ENCODE measurements around the gene FBXO27. TPM values are rescaled to one million over a fixed set of nuclear protein-coding genes. Genes with fewer than 3 reads are reported as not detected.

The FBXO27 gene
- polyA plus RNA-seq, 2 donors = 10.4 to 20.1 TPM

- H3K4me1 ChIP-seq (ENCODE audit: control insufficient read depth in 2 of 2, insufficient read depth in 2 of 2, low read length in 1 of 2) = no peaks in the 10 kb centered on the region
- no peak overlapping the region for H3K4me3 ChIP-seq (ENCODE audit: low read depth in 1 of 2, low read length in 2 of 2)
- WGBS, 2 donors = 65 to 74% methylated on average over 7 of the region's 7 CpGs
- no peak overlapping the region for H3K27ac ChIP-seq (ENCODE audit: low read depth in 2 of 2, low read length in 1 of 2)
- H3K9me3 ChIP-seq (ENCODE audit: control insufficient read depth in 2 of 2, insufficient read depth in 1 of 2, low read depth in 1 of 2, low read length in 1 of 2) = no peaks in the 10 kb centered on the region
- H3K27me3 ChIP-seq (ENCODE audit: control insufficient read depth in 1 of 2, insufficient read depth in 2 of 2, low read length in 2 of 2) = no peaks in the 10 kb centered on the region
- H3K36me3 ChIP-seq (ENCODE audit: control insufficient read depth in 2 of 2, insufficient read depth in 2 of 2, low read length in 1 of 2) = no peaks in the 10 kb centered on the region
Measured at GRCh38 chr19:39046037-39046821, 13.9 kb upstream of the FBXO27 start.

- Histone ChIP-seq H3K4me3 (ENCODE audit: low read depth in 1 of 2, low read length in 2 of 2) (no peak overlapping the region), H3K36me3 (ENCODE audit: control insufficient read depth in 2 of 2, insufficient read depth in 2 of 2, low read length in 1 of 2) (no peaks in the 10 kb centered on the region), H3K9me3 (ENCODE audit: control insufficient read depth in 2 of 2, insufficient read depth in 1 of 2, low read depth in 1 of 2, low read length in 1 of 2) (no peaks in the 10 kb centered on the region), H3K27ac (ENCODE audit: low read depth in 2 of 2, low read length in 1 of 2) (peak overlapping the region in 1 of 2 donors; percentile 40), H3K4me1 (ENCODE audit: control insufficient read depth in 2 of 2, insufficient read depth in 2 of 2, low read length in 1 of 2) (no peaks in the 10 kb centered on the region), H3K27me3 (ENCODE audit: control insufficient read depth in 1 of 2, insufficient read depth in 2 of 2, low read length in 2 of 2) (no peaks in the 10 kb centered on the region)
- WGBS, 2 donors = 80 to 81% methylated on average over 6 of the region's 6 CpGs
Measured at GRCh38 chr19:39045506-39045905, 13.2 kb upstream of the FBXO27 start.

- no peaks in the 10 kb centered on the region for H3K4me1 ChIP-seq (ENCODE audit: control insufficient read depth in 2 of 2, insufficient read depth in 2 of 2, low read length in 1 of 2)
- H3K27me3 ChIP-seq (ENCODE audit: control insufficient read depth in 1 of 2, insufficient read depth in 2 of 2, low read length in 2 of 2) = no peaks in the 10 kb centered on the region
- H3K36me3 ChIP-seq (ENCODE audit: control insufficient read depth in 2 of 2, insufficient read depth in 2 of 2, low read length in 1 of 2) = no peaks in the 10 kb centered on the region
- H3K27ac ChIP-seq (ENCODE audit: low read depth in 2 of 2, low read length in 1 of 2) = no peak overlapping the region
- WGBS, 2 donors = 9 to 14% methylated on average over 9 of the region's 9 CpGs
- H3K4me3 ChIP-seq (ENCODE audit: low read depth in 1 of 2, low read length in 2 of 2) = no peak overlapping the region
- H3K9me3 ChIP-seq (ENCODE audit: control insufficient read depth in 2 of 2, insufficient read depth in 1 of 2, low read depth in 1 of 2, low read length in 1 of 2) = no peaks in the 10 kb centered on the region
Measured at GRCh38 chr19:39038098-39038497, 5.7 kb upstream of the FBXO27 start.

DNA sequence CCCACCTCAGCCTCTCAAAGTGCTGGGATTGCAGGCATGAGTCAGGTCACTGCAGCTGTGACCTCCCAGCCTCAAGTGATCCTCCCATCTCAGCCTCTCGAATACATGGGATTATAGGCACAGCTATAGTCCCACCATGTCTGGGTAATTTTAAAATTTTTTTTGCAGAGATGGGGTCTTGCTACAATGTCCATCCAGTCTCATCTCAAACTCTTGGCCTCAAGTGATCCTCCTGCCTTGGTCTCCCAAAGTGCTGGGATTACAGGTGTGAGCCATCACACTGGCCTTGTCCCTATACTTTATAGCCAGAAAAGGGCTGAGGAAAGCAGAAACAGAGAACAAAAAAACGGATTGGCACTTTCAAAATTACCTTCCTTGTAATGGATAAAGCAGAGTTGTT is 4.8 kb upstream of the FBXO27 start:
- Histone ChIP-seq H3K4me1 (ENCODE audit: control insufficient read depth in 2 of 2, insufficient read depth in 2 of 2, low read length in 1 of 2) (no peaks in the 10 kb centered on the region), H3K4me3 (ENCODE audit: low read depth in 1 of 2, low read length in 2 of 2) (no peak overlapping the region), H3K27me3 (ENCODE audit: control insufficient read depth in 1 of 2, insufficient read depth in 2 of 2, low read length in 2 of 2) (no peaks in the 10 kb centered on the region), H3K9me3 (ENCODE audit: control insufficient read depth in 2 of 2, insufficient read depth in 1 of 2, low read depth in 1 of 2, low read length in 1 of 2) (no peaks in the 10 kb centered on the region), H3K27ac (ENCODE audit: low read depth in 2 of 2, low read length in 1 of 2) (no peak overlapping the region), H3K36me3 (ENCODE audit: control insufficient read depth in 2 of 2, insufficient read depth in 2 of 2, low read length in 1 of 2) (no peaks in the 10 kb centered on the region)
- WGBS, 2 donors = 46 to 52% methylated on average over 2 of the region's 2 CpGs

- Histone ChIP-seq H3K4me3 (ENCODE audit: low read depth in 1 of 2, low read length in 2 of 2) (no peak overlapping the region), H3K27me3 (ENCODE audit: control insufficient read depth in 1 of 2, insufficient read depth in 2 of 2, low read length in 2 of 2) (no peaks in the 10 kb centered on the region), H3K36me3 (ENCODE audit: control insufficient read depth in 2 of 2, insufficient read depth in 2 of 2, low read length in 1 of 2) (no peaks in the 10 kb centered on the region), H3K9me3 (ENCODE audit: control insufficient read depth in 2 of 2, insufficient read depth in 1 of 2, low read depth in 1 of 2, low read length in 1 of 2) (no peaks in the 10 kb centered on the region), H3K27ac (ENCODE audit: low read depth in 2 of 2, low read length in 1 of 2) (no peak overlapping the region), H3K4me1 (ENCODE audit: control insufficient read depth in 2 of 2, insufficient read depth in 2 of 2, low read length in 1 of 2) (no peaks in the 10 kb centered on the region)
Measured at GRCh38 chr19:39036581-39036980, 4.2 kb upstream of the FBXO27 start.

GRCh38 chr19:39031368-39032062 is 834 bp downstream of the FBXO27 start:
- Histone ChIP-seq H3K36me3 (ENCODE audit: control insufficient read depth in 2 of 2, insufficient read depth in 2 of 2, low read length in 1 of 2) (no peaks in the 10 kb centered on the region), H3K4me3 (ENCODE audit: low read depth in 1 of 2, low read length in 2 of 2) (peak overlapping the region; percentile 66 to 80), H3K4me1 (ENCODE audit: control insufficient read depth in 2 of 2, insufficient read depth in 2 of 2, low read length in 1 of 2) (peaks cover 0 to 4% of the 10 kb centered on the region in 2 donors), H3K27me3 (ENCODE audit: control insufficient read depth in 1 of 2, insufficient read depth in 2 of 2, low read length in 2 of 2) (no peaks in the 10 kb centered on the region), H3K9me3 (ENCODE audit: control insufficient read depth in 2 of 2, insufficient read depth in 1 of 2, low read depth in 1 of 2, low read length in 1 of 2) (peaks cover 0 to 4% of the 10 kb centered on the region in 2 donors), H3K27ac (ENCODE audit: low read depth in 2 of 2, low read length in 1 of 2) (peak overlapping the region; percentile 96 to 97)
- WGBS, 2 donors = 1% methylated on average over 45 to 49 of the region's 49 CpGs

GRCh38 chr19:39030854-39031367 is 1.4 kb downstream of the FBXO27 start:
- Histone ChIP-seq H3K36me3 (ENCODE audit: control insufficient read depth in 2 of 2, insufficient read depth in 2 of 2, low read length in 1 of 2) (no peaks in the 10 kb centered on the region), H3K4me3 (ENCODE audit: low read depth in 1 of 2, low read length in 2 of 2) (peak overlapping the region; percentile 5 to 66), H3K27ac (ENCODE audit: low read depth in 2 of 2, low read length in 1 of 2) (peak overlapping the region; percentile 96 to 97), H3K9me3 (ENCODE audit: control insufficient read depth in 2 of 2, insufficient read depth in 1 of 2, low read depth in 1 of 2, low read length in 1 of 2) (peaks cover 0 to 4% of the 10 kb centered on the region in 2 donors), H3K4me1 (ENCODE audit: control insufficient read depth in 2 of 2, insufficient read depth in 2 of 2, low read length in 1 of 2) (peaks cover 0 to 4% of the 10 kb centered on the region in 2 donors), H3K27me3 (ENCODE audit: control insufficient read depth in 1 of 2, insufficient read depth in 2 of 2, low read length in 2 of 2) (no peaks in the 10 kb centered on the region)
- 24 to 27% methylated on average over 11 of the region's 11 CpGs for WGBS, 2 donors

DNA sequence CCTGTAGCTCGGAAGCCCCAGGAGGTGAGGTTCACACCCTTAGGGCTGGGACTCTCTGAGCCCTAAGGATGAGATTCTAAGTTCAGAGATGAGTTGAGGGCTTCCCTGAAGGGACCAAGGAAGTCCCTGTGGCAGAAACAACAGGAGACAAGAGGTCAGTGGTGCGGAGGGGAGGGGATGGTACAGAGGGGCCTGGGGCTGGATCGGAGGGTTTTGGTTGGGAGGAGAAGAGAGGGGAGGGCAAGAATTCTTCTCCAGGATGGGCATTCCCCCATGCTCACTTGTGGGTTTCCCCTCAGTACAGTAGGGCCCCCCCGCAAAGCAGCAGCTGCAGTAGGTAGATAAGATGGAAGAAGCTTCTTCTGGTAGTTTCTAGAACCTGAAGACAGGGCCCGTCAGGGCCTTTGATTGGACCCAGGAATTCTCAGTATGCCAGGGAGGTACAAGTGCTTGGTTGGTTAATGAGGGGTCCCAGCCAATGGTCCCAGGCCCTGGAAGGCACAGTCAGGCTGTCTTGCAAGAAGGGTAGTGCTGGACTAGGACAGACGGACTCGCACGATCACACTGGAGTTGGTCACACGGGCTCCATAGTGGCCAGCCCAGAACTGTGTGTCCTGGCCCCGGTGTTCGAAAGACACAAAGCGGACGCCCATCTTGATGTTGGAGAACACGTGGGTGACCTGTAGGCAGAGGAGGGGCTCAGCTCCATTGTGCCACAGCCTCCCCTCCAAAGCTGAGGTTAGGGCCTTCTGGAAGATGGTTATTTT is 7.3 kb downstream of the FBXO27 start:
- Histone ChIP-seq H3K27me3 (ENCODE audit: control insufficient read depth in 1 of 2, insufficient read depth in 2 of 2, low read length in 2 of 2) (no peaks in the 10 kb centered on the region), H3K4me3 (ENCODE audit: low read depth in 1 of 2, low read length in 2 of 2) (no peak overlapping the region), H3K9me3 (ENCODE audit: control insufficient read depth in 2 of 2, insufficient read depth in 1 of 2, low read depth in 1 of 2, low read length in 1 of 2) (peaks cover 0 to 4% of the 10 kb centered on the region in 2 donors), H3K27ac (ENCODE audit: low read depth in 2 of 2, low read length in 1 of 2) (no peak overlapping the region), H3K4me1 (ENCODE audit: control insufficient read depth in 2 of 2, insufficient read depth in 2 of 2, low read length in 1 of 2) (no peaks in the 10 kb centered on the region), H3K36me3 (ENCODE audit: control insufficient read depth in 2 of 2, insufficient read depth in 2 of 2, low read length in 1 of 2) (peaks cover 0 to 3% of the 10 kb centered on the region in 2 donors)
- WGBS, 2 donors = 90 to 94% methylated on average over 14 of the region's 14 CpGs

GRCh38 chr19:39021063-39021462 is 11.3 kb downstream of the FBXO27 start:
- H3K27me3 ChIP-seq (ENCODE audit: control insufficient read depth in 1 of 2, insufficient read depth in 2 of 2, low read length in 2 of 2) = no peaks in the 10 kb centered on the region
- no peak overlapping the region for H3K27ac ChIP-seq (ENCODE audit: low read depth in 2 of 2, low read length in 1 of 2)
- H3K9me3 ChIP-seq (ENCODE audit: control insufficient read depth in 2 of 2, insufficient read depth in 1 of 2, low read depth in 1 of 2, low read length in 1 of 2) = no peaks in the 10 kb centered on the region
- no peak overlapping the region for H3K4me3 ChIP-seq (ENCODE audit: low read depth in 1 of 2, low read length in 2 of 2)
- no peaks in the 10 kb centered on the region for H3K4me1 ChIP-seq (ENCODE audit: control insufficient read depth in 2 of 2, insufficient read depth in 2 of 2, low read length in 1 of 2)
- H3K36me3 ChIP-seq (ENCODE audit: control insufficient read depth in 2 of 2, insufficient read depth in 2 of 2, low read length in 1 of 2) = peaks cover 0 to 3% of the 10 kb centered on the region in 2 donors
- WGBS, 2 donors = 83 to 84% methylated on average over 4 of the region's 4 CpGs
